SU-DHL-6 (cell line): ENCODE data around the gene IL22RA2.

Experiments used
- EZH2phosphoT487 ChIP-seq: fragments of 200-600 bp; sonication (generic), shearing (Covaris generic); conservative IDR thresholded peaks from 2 replicates; pipeline ENCODE4 v1.6.1; 2018; ENCODE audit warnings: mild to moderate bottlenecking, antibody characterized with exemption, low read length, moderate library complexity, mixed read lengths
- TF ChIP-seq, protein P1 (sequence below): fragments of 200-600 bp; sonication (generic); IDR thresholded peaks from one replicate; pipeline ENCODE4 v1.5.1; 2017; ENCODE audit warnings: antibody characterized with exemption, mild to moderate bottlenecking, low read length, moderate library complexity; ENCODE audit not compliant: insufficient read depth, poor library complexity, severe bottlenecking

DNA sequence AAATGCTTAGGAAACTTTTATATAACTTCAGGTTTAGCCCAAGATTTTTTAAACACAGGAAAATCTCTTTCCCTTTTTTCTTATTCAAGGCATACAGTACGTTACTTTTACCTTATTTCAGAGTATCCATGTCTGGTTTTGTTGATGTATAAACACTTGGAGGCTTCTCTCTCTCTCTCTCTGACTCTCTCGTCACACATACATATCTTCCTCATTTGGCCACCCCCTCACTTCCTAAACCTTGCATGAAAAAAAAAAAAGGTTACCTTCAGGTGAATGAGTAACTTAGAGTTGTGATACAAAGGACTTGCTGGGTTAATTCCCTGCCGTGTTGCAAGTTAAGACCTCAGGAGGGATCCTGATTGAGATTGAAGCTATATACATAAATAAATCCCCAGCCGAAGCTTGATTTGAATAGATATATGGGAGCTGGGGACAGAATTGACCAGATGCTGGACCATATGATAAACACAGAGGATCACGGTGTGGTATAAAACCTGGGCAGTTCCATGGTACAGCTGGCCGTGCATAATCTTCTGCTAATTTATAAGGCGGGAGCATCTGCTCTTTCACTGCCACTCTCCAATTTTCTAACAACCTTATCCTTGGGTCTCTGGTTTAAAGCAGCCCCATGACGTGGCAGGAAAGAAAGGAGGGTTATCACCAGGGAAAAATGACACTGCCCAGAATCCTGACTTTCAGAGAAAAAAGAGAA lies 73.6 kb downstream of the IL22RA2 start:
- TF ChIP-seq, protein P1, sequence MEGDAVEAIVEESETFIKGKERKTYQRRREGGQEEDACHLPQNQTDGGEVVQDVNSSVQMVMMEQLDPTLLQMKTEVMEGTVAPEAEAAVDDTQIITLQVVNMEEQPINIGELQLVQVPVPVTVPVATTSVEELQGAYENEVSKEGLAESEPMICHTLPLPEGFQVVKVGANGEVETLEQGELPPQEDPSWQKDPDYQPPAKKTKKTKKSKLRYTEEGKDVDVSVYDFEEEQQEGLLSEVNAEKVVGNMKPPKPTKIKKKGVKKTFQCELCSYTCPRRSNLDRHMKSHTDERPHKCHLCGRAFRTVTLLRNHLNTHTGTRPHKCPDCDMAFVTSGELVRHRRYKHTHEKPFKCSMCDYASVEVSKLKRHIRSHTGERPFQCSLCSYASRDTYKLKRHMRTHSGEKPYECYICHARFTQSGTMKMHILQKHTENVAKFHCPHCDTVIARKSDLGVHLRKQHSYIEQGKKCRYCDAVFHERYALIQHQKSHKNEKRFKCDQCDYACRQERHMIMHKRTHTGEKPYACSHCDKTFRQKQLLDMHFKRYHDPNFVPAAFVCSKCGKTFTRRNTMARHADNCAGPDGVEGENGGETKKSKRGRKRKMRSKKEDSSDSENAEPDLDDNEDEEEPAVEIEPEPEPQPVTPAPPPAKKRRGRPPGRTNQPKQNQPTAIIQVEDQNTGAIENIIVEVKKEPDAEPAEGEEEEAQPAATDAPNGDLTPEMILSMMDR, result no peak
- TF ChIP-seq EZH2phosphoT487, result no peak
